A549 (cell line): Measurements from ENCODE around the gene IPPK. TPM values are rescaled to one million over a fixed set of nuclear protein-coding genes. Genes with fewer than 3 reads are reported as not detected.
"Not testable (repeated sequence)": the region's sequence is repeated elsewhere in the genome, so short reads cannot be mapped to it uniquely, and the experiment has no call there.

Experiments
- ATAC-seq, 2 experiments: fragments of 200-7000 bp in 1 of 2; fragments of >200 bp in 1 of 2; cut with Nextera tagmentation in 1 of 2; cut with Tn5 transposase in 1 of 2; 3 replicates each; pipeline versions ENCODE4 v1.8.0 to v1.9.1; 2018 to 2020; ENCODE audit warnings: mild to moderate bottlenecking in 1 of 2, moderate library complexity in 1 of 2
- CTCF ChIA-PET: fragments of 300-600 bp; sonication (Branson Sonifier 250); formaldehyde crosslinking; extraction: SDS; loops from one replicate; lab custom pipeline; 2021; ENCODE audit warnings: antibody characterized with exemption, inconsistent platforms; lab: Yijun Ruan, JAX
- POLR2A ChIA-PET: fragments of 350-600 bp; formaldehyde crosslinking; extraction: SDS; loops from one replicate; lab custom pipeline; 2021; ENCODE audit warnings: antibody characterized with exemption, inconsistent platforms; lab: Yijun Ruan, JAX
- DNase-seq, 2 experiments: peaks; one replicate each; pipeline versions ENCODE4 v3.0.0 to v3.0.0-alpha.2; 2011 to 2016; ENCODE audit warnings: low read depth in 1 of 2, low spot score in 1 of 2
- FAIRE-seq: peaks from 2 replicates; lab custom pipeline; 2011; peaks lifted over from hg19 to GRCh38; lab: Jason Lieb, UNC
- H3K27ac ChIP-seq, 2 experiments: fragments of >200 bp; sonication (Bioruptor Twin); formaldehyde crosslinking; 3 replicates each; pipeline ENCODE4 v1.5.1; 2016 to 2017
- H3K4me1 ChIP-seq: fragments of >200 bp; sonication (Bioruptor Twin); formaldehyde crosslinking; 3 replicates; pipeline ENCODE4 v1.6.1; 2016
- H3K4me2 ChIP-seq: fragments of >200 bp; sonication (Bioruptor Twin); formaldehyde crosslinking; 3 replicates; pipeline ENCODE4 v1.6.1; 2016
- H3K4me3 ChIP-seq: fragments of >200 bp; sonication (Bioruptor Twin); formaldehyde crosslinking; 3 replicates; pipeline ENCODE4 v1.5.1; 2016
- H3K9me3 ChIP-seq: fragments of >200 bp; sonication (Bioruptor Twin); formaldehyde crosslinking; 3 replicates; pipeline ENCODE4 v1.6.1; 2016
- CBX2 ChIP-seq: fragments of 200-600 bp; sonication (generic); IDR thresholded peaks from 2 replicates; pipeline ENCODE4 v1.6.1; 2016; ENCODE audit warnings: low read depth, mild to moderate bottlenecking, borderline replicate concordance
- CEBPB ChIP-seq, 2 experiments: fragments of >200 bp in 1 of 2; sonication (Bioruptor Twin) in 1 of 2; formaldehyde crosslinking in 1 of 2; IDR thresholded peaks; 2 replicates each; pipeline ENCODE4 v1.6.1; 2012 to 2016
- CHD4 ChIP-seq: fragments of 200-600 bp; sonication (generic); IDR thresholded peaks from 2 replicates; pipeline ENCODE4 v1.6.1; 2016; ENCODE audit warnings: antibody characterized with exemption, mild to moderate bottlenecking, borderline replicate concordance
- EHMT2 ChIP-seq: fragments of 200-600 bp; sonication (generic); IDR thresholded peaks from 2 replicates; pipeline ENCODE4 v1.6.1; 2016; ENCODE audit warnings: antibody characterized with exemption, low read depth, mild to moderate bottlenecking, moderate library complexity
- FOSB ChIP-seq: fragments of 250-450 bp; sonication (Bioruptor Pico); IDR thresholded peaks from 2 replicates; pipeline ENCODE4 v1.5.0; 2020; ENCODE audit warnings: mild to moderate bottlenecking, moderate library complexity
- FOXS1 ChIP-seq: fragments of 250-450 bp; sonication (Bioruptor Pico); IDR thresholded peaks from 2 replicates; pipeline ENCODE4 v1.5.0; 2020; ENCODE audit warnings: mild to moderate bottlenecking, moderate library complexity
- HDAC2 ChIP-seq: fragments of 200-600 bp; sonication (generic); IDR thresholded peaks from 2 replicates; pipeline ENCODE4 v1.6.1; 2016
- HEYL ChIP-seq: fragments of 250-450 bp; sonication (Bioruptor Pico); IDR thresholded peaks from 2 replicates; pipeline ENCODE4 v1.8.0; 2021; ENCODE audit warnings: mild to moderate bottlenecking, moderate library complexity
- HOXB13 ChIP-seq: fragments of 250-450 bp; sonication (Bioruptor Pico); IDR thresholded peaks from 2 replicates; pipeline ENCODE4 v1.5.0; 2020; ENCODE audit warnings: low read depth, mild to moderate bottlenecking, moderate library complexity
- JUNB ChIP-seq: fragments of >200 bp; sonication (Bioruptor Twin); formaldehyde crosslinking; IDR thresholded peaks from 2 replicates; pipeline ENCODE4 v1.6.1; 2016
- KDM5A ChIP-seq: fragments of 200-600 bp; sonication (generic); IDR thresholded peaks from 2 replicates; pipeline ENCODE4 v1.6.1; 2016; ENCODE audit warnings: antibody characterized with exemption, mild to moderate bottlenecking
- RAD21 ChIP-seq, 2 experiments: fragments of >200 bp in 1 of 2; sonication (Bioruptor Twin) in 1 of 2; formaldehyde crosslinking in 1 of 2; IDR thresholded peaks in 1 of 2; conservative IDR thresholded peaks in 1 of 2; 2 replicates in 1 of 2; 3 replicates in 1 of 2; pipeline ENCODE4 v1.6.1; 2012 to 2018; ENCODE audit warnings: inconsistent platforms in 1 of 2
- RFX5 ChIP-seq: fragments of 450-650 bp; IDR thresholded peaks from 2 replicates; pipeline ENCODE4 v1.7.1; 2014; ENCODE audit warnings: antibody characterized with exemption, mild to moderate bottlenecking, moderate library complexity
- SREBF2 ChIP-seq: fragments of 450-650 bp; IDR thresholded peaks from 2 replicates; pipeline ENCODE4 v1.6.1; 2014; ENCODE audit warnings: mild to moderate bottlenecking, moderate library complexity
- ZFP36 ChIP-seq: fragments of 450-650 bp; IDR thresholded peaks from 2 replicates; pipeline ENCODE4 v1.6.1; 2014; ENCODE audit warnings: borderline replicate concordance; ENCODE audit not compliant: partially characterized antibody
- ZSCAN20 ChIP-seq: fragments of 250-450 bp; sonication (Bioruptor Pico); IDR thresholded peaks from 2 replicates; pipeline ENCODE4 v1.8.0; 2022; ENCODE audit warnings: mild to moderate bottlenecking, moderate library complexity
- WGBS: methylation state at CpG from one replicate; pipeline ENCODE4 v1.1.6; 2017; ENCODE audit errors: missing lambda C conversion rate; 5-methylcytosine and 5-hydroxymethylcytosine counted together
- polyA plus RNA-seq, 4 experiments: library from polyadenylated mRNA; depleted of rRNA in 3 of 4; stranded (reverse); fragments of >200 nt; fragmentation: RNase III in 1 of 4; extraction: RNeasy Plus Mini Kit Qiagen cat#74134 plus additional on column Dnase treatment in 1 of 4; gene quantifications; 2 replicates in 3 of 4; 3 replicates in 1 of 4; pipeline ENCODE4 v1.2.3, GENCODE V29; 2011 to 2017
- TF ChIP-seq, protein P1 (sequence below): fragments of 150-350 bp; IDR thresholded peaks from 2 replicates; pipeline ENCODE4 v1.6.1; 2014; ENCODE audit warnings: low read depth, mild to moderate bottlenecking, low read length
- TF ChIP-seq, protein P2 (sequence below): IDR thresholded peaks from 2 replicates; pipeline ENCODE4 v1.6.1; 2012
- TF ChIP-seq, protein P3 (sequence below): fragments of 450-650 bp; IDR thresholded peaks from 2 replicates; pipeline ENCODE4 v1.6.1; 2014; ENCODE audit warnings: antibody characterized with exemption

Gene IPPK
- polyA plus RNA-seq, 2 of the 4 experiments (the other 2 are of a cell fraction) = 12.2 to 20.0 TPM

DNA sequence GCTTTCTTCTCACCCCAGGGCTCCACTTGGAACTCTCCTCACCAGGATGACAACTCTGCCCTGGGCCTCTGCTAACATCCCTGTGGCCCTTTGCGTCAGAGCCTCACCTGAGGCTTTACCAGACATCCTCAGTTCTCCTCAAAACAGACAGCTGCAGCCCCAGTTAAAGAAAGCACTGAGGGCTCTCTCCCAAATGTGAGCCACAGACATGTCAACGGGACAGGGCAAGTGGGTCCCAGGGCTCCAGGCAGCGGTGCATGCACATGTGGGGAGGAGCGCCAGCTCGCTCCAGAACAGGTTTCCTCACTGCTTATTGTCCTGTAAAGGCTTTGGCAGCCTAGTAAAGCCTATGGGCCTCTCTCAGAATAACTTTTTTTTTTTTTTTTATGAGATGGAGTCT is 37.3 kb downstream of the IPPK start:
- TF ChIP-seq RAD21 (conservative IDR thresholded peaks at IDR 0.05 in 1 of 2, IDR thresholded peaks at IDR 0.05 in 1 of 2) = no peak
- TF ChIP-seq JUNB = no peak
- TF ChIP-seq, protein P1, sequence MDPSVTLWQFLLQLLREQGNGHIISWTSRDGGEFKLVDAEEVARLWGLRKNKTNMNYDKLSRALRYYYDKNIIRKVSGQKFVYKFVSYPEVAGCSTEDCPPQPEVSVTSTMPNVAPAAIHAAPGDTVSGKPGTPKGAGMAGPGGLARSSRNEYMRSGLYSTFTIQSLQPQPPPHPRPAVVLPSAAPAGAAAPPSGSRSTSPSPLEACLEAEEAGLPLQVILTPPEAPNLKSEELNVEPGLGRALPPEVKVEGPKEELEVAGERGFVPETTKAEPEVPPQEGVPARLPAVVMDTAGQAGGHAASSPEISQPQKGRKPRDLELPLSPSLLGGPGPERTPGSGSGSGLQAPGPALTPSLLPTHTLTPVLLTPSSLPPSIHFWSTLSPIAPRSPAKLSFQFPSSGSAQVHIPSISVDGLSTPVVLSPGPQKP = no peak
- ATAC-seq = no peak
- no peak for DNase-seq
- CTCF ChIA-PET = interaction anchor here (0.9 to 7.4 kb wide), 4 partner anchors 12 to 495 kb away, joined by 3 to 129 read pairs (median 13); no protein-coding TSS in a partner anchor
- 99% methylated on average over 5 of the region's 5 CpGs for WGBS
- Histone ChIP-seq H3K9me3 (no peaks in the 10 kb centered on the region), H3K4me3 (no peak overlapping the region), H3K4me1 (no peaks in the 10 kb centered on the region), H3K27ac (no peak overlapping the region), H3K4me2 (no peak overlapping the region)
- no peak for FAIRE-seq
- POLR2A ChIA-PET = no interaction called here

- 95% methylated on average over 13 of the region's 13 CpGs for WGBS
- POLR2A ChIA-PET = no interaction called here
- Histone ChIP-seq H3K4me3 (no peak overlapping the region), H3K4me2 (no peak overlapping the region), H3K4me1 (no peaks in the 10 kb centered on the region), H3K27ac (no peak overlapping the region), H3K9me3 (no peaks in the 10 kb centered on the region)
- CTCF ChIA-PET = interaction anchor here (0.5 to 7.4 kb wide), 7 partner anchors 13 to 494 kb away, joined by 3 to 129 read pairs (median 4); no protein-coding TSS in a partner anchor
- TF ChIP-seq JUNB = no peak
- peak; percentile 64; the same call in 1 of the 2 replicates for TF ChIP-seq RFX5
- FAIRE-seq (no peak), DNase-seq (no peak), ATAC-seq (no peak)
Measured at GRCh38 chr9:92631452-92632343, 38.2 kb downstream of the IPPK start.

DNA sequence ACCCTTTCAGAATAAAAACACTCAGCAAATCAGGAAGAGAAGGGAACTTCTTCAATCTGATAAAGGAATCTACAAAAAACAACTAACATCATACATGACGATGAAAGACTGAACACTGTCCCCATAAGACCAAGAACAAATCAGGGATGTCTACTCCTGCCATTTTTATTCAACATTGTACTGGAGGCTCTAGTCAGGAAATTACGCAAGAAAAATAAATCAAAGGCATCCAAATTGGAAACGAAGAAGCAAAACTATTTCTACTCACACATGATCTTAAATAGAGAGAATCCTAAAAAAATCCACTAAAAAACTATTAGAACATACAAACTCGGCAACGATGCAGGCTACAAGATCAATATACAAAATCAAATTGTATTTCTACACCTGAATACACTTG is 42.3 kb downstream of the IPPK start:
- ChIA-PET CTCF (no interaction called here), POLR2A (no interaction called here)
- DNase-seq (no peak), ATAC-seq (no peak)
- H3K4me2 ChIP-seq = no peak overlapping the region
- no peak overlapping the region for H3K27ac ChIP-seq
- no peak overlapping the region for H3K4me3 ChIP-seq
- 90% methylated on average over 5 of the region's 5 CpGs for WGBS
- TF ChIP-seq HEYL (CRISPR knock-in tag) (no peak), CEBPB (IDR thresholded peaks at IDR 0.05) (peak in 1 of 2 experiments; percentile 8; a peak in 1 of 4 replicates)
- TF ChIP-seq, all 56 proteins: peak for 1
- Histone ChIP-seq H3K9me3 (no peaks in the 10 kb centered on the region), H3K4me1 (peaks cover 6% of the 10 kb centered on the region; the same call in 1 of the 3 replicates)
- FAIRE-seq = no peak

- Histone ChIP-seq H3K9me3 (no peaks in the 10 kb centered on the region), H3K4me2 (no peak overlapping the region), H3K4me3 (no peak overlapping the region), H3K27ac (no peak overlapping the region), H3K4me1 (peaks cover 6% of the 10 kb centered on the region; the same call in 1 of the 3 replicates)
- ATAC-seq = no peak
- POLR2A ChIA-PET = no interaction called here
- CTCF ChIA-PET = interaction anchor here (0.6 to 1.4 kb wide), 2 partner anchors 9 to 862 kb away, joined by 3 read pairs; no protein-coding TSS in a partner anchor
- DNase-seq = no peak
- no peak for TF ChIP-seq ZFP36
- TF ChIP-seq FOSB = no peak
- TF ChIP-seq EHMT2 = no peak
- no peak for TF ChIP-seq ZSCAN20 (CRISPR knock-in tag)
- no peak for TF ChIP-seq HDAC2
- no peak for TF ChIP-seq KDM5A
- TF ChIP-seq SREBF2 = no peak
- no peak for TF ChIP-seq CEBPB (IDR thresholded peaks at IDR 0.05)
- TF ChIP-seq JUNB = no peak
- TF ChIP-seq, protein P2, sequence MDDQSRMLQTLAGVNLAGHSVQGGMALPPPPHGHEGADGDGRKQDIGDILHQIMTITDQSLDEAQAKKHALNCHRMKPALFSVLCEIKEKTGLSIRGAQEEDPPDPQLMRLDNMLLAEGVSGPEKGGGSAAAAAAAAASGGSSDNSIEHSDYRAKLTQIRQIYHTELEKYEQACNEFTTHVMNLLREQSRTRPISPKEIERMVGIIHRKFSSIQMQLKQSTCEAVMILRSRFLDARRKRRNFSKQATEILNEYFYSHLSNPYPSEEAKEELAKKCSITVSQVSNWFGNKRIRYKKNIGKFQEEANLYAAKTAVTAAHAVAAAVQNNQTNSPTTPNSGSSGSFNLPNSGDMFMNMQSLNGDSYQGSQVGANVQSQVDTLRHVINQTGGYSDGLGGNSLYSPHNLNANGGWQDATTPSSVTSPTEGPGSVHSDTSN = no peak
- TF ChIP-seq HOXB13 (CRISPR knock-in tag) = no peak
- TF ChIP-seq CBX2 = no peak
- TF ChIP-seq FOXS1 = no peak
- TF ChIP-seq CHD4 = no peak
- TF ChIP-seq, protein P3, sequence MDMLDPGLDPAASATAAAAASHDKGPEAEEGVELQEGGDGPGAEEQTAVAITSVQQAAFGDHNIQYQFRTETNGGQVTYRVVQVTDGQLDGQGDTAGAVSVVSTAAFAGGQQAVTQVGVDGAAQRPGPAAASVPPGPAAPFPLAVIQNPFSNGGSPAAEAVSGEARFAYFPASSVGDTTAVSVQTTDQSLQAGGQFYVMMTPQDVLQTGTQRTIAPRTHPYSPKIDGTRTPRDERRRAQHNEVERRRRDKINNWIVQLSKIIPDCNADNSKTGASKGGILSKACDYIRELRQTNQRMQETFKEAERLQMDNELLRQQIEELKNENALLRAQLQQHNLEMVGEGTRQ = no peak
- no peak for FAIRE-seq
Measured at GRCh38 chr9:92626484-92626883, 43.4 kb downstream of the IPPK start.

- ATAC-seq, FAIRE-seq, H3K4me2 ChIP-seq, DNase-seq, H3K9me3 ChIP-seq, H3K4me1 ChIP-seq, H3K27ac ChIP-seq, POLR2A ChIA-PET, H3K4me3 ChIP-seq: not testable (repeated sequence)
- WGBS = 94% methylated on average over 3 of the region's 3 CpGs
- CTCF ChIA-PET = interaction anchor here (0.6 to 2.1 kb wide), 2 partner anchors 11 to 247 kb away, joined by 4 to 5 read pairs; no protein-coding TSS in a partner anchor
Measured at GRCh38 chr9:92623936-92624335, 46.0 kb downstream of the IPPK start.
